DMS53 (cell line): ENCODE results near the gene ABCA1.
"Not testable (repeated sequence)": the region's sequence is repeated elsewhere in the genome, so short reads cannot be mapped to it uniquely, and the experiment has no call there.

ENCODE experiments used
- DNase-seq: peaks from one replicate; lab custom pipeline; 2025; lab: John Stamatoyannopoulos, UW

The ABCA1 gene

GRCh38 chr9:104869811-104870210 lies 58.1 kb downstream of the ABCA1 start:
- DNase-seq = no peak

- peak; percentile 56 for DNase-seq
These were observed 59.1 kb downstream of the ABCA1 start for GRCh38 chr9:104868687-104869404.

- DNase-seq = no peak
These were observed 59.7 kb downstream of the ABCA1 start for GRCh38 chr9:104868303-104868686.

GRCh38 chr9:104866191-104866590 lies 61.8 kb downstream of the ABCA1 start:
- no peak for DNase-seq

GRCh38 chr9:104864675-104865104 lies 63.3 kb downstream of the ABCA1 start:
- no peak for DNase-seq

- peak; percentile 81 for DNase-seq
These were observed 64.6 kb downstream of the ABCA1 start for GRCh38 chr9:104863180-104863883.

- no peak for DNase-seq
These were observed 66.6 kb downstream of the ABCA1 start for GRCh38 chr9:104861397-104861796.

- no peak for DNase-seq
These were observed 67.7 kb downstream of the ABCA1 start for GRCh38 chr9:104860263-104860662.

GRCh38 chr9:104858846-104859245 lies 69.1 kb downstream of the ABCA1 start:
- DNase-seq = no peak

GRCh38 chr9:104858271-104858670 lies 69.7 kb downstream of the ABCA1 start:
- DNase-seq = no peak

GRCh38 chr9:104856413-104856941 lies 71.5 kb downstream of the ABCA1 start:
- peak; percentile 87 for DNase-seq

GRCh38 chr9:104855807-104856206 lies 72.1 kb downstream of the ABCA1 start:
- peak; percentile 24 for DNase-seq

- DNase-seq = not testable (repeated sequence)
These were observed 72.7 kb downstream of the ABCA1 start for GRCh38 chr9:104855258-104855657.

- DNase-seq = peak; percentile 74
These were observed 73.3 kb downstream of the ABCA1 start for GRCh38 chr9:104854613-104855012.

- no peak for DNase-seq
These were observed 74.3 kb downstream of the ABCA1 start for GRCh38 chr9:104853683-104854082.

- DNase-seq = no peak
These were observed 74.8 kb downstream of the ABCA1 start for GRCh38 chr9:104853159-104853558.

GRCh38 chr9:104851546-104851920 lies 76.4 kb downstream of the ABCA1 start:
- no peak for DNase-seq

GRCh38 chr9:104850786-104851545 lies 77.0 kb downstream of the ABCA1 start:
- no peak for DNase-seq

GRCh38 chr9:104849023-104849422 lies 78.9 kb downstream of the ABCA1 start:
- DNase-seq = no peak

- DNase-seq = no peak
These were observed 83.2 kb downstream of the ABCA1 start for GRCh38 chr9:104844710-104845109.

GRCh38 chr9:104843644-104844240 lies 84.2 kb downstream of the ABCA1 start:
- DNase-seq = no peak

GRCh38 chr9:104842698-104843097 lies 85.3 kb downstream of the ABCA1 start:
- no peak for DNase-seq
